Measurements from ENCODE around the gene SPATA20. TPM values are rescaled to one million over a fixed set of nuclear protein-coding genes. Genes with fewer than 3 reads are reported as not detected.
A peak's percentile ranks its signal among the peaks of the same experiment; 100 is the strongest.

SPATA20 gene
- polyA plus RNA-seq, 1 donor from 2014 or later, result 53.5 TPM

GRCh38 chr17:50559674-50560184, 12.8 kb downstream of the SPATA20 start:
- Histone ChIP-seq H3K36me3 (ENCODE audit: insufficient read depth, low read length) (no peaks in the 10 kb centered on the region), H3F3A (ENCODE audit: insufficient read depth, low read length, poor library complexity, severe bottlenecking) (no peaks in the 10 kb centered on the region), H3K9me3 (ENCODE audit: low read length) (no peaks in the 10 kb centered on the region), H4K20me1 (ENCODE audit: insufficient read depth) (no peaks in the 10 kb centered on the region), H2AFZ (ENCODE audit: low read depth, low read length) (no peak overlapping the region), H3K27me3 (ENCODE audit: insufficient read depth, low read depth, low read length) (peaks cover 50% of the 10 kb centered on the region), H3K9ac (ENCODE audit: low read length) (peak overlapping the region; percentile 38), H3K4me2 (ENCODE audit: low read length) (peak overlapping the region; percentile 54), H3K79me2 (replicated peaks; ENCODE audit: insufficient read depth, low read length) (no peaks in the 10 kb centered on the region), H3K9me2 (ENCODE audit: insufficient read depth, low read length) (no peaks in the 10 kb centered on the region), H3K27ac (ENCODE audit: low read length) (no peak overlapping the region), H3K4me3 (ENCODE audit: low read length) (peak overlapping the region; percentile 87)
- TF ChIP-seq RAD21 (conservative IDR thresholded peaks at IDR 0.05), result no peak
- TF ChIP-seq SMC3 (conservative IDR thresholded peaks at IDR 0.05; ENCODE audit: poor library complexity), result no peak
- no peak for TF ChIP-seq CTCF (IDR thresholded peaks at IDR 0.05; ENCODE audit: poor library complexity, severe bottlenecking)
- TF ChIP-seq EZH2 (IDR thresholded peaks at IDR 0.05; ENCODE audit: borderline replicate concordance, insufficient read depth, low read length, poor library complexity, severe bottlenecking), result no peak
- TF ChIP-seq REST (IDR thresholded peaks at IDR 0.05; ENCODE audit: borderline replicate concordance), result no peak
- no peak for TF ChIP-seq EP300 (conservative IDR thresholded peaks at IDR 0.05; ENCODE audit: poor library complexity, severe bottlenecking)
- TF ChIP-seq MXI1 (conservative IDR thresholded peaks at IDR 0.05; ENCODE audit: poor library complexity, severe bottlenecking), result no peak
- no peak for TF ChIP-seq POLR2AphosphoS5 (IDR thresholded peaks at IDR 0.05)
- no peak for TF ChIP-seq TAF1 (IDR thresholded peaks at IDR 0.05; ENCODE audit: low read depth)

- TF ChIP-seq CTCF (IDR thresholded peaks at IDR 0.05; ENCODE audit: poor library complexity, severe bottlenecking) (peak; percentile 51), POLR2AphosphoS5 (IDR thresholded peaks at IDR 0.05) (peak; percentile 89), EP300 (conservative IDR thresholded peaks at IDR 0.05; ENCODE audit: poor library complexity, severe bottlenecking) (no peak), TAF1 (IDR thresholded peaks at IDR 0.05; ENCODE audit: low read depth) (peak; percentile 71), REST (IDR thresholded peaks at IDR 0.05; ENCODE audit: borderline replicate concordance) (no peak), SMC3 (conservative IDR thresholded peaks at IDR 0.05; ENCODE audit: poor library complexity) (peak; percentile 64), RAD21 (conservative IDR thresholded peaks at IDR 0.05) (peak; percentile 66), MXI1 (conservative IDR thresholded peaks at IDR 0.05; ENCODE audit: poor library complexity, severe bottlenecking) (peak; percentile 60), EZH2 (IDR thresholded peaks at IDR 0.05; ENCODE audit: borderline replicate concordance, insufficient read depth, low read length, poor library complexity, severe bottlenecking) (no peak)
- Histone ChIP-seq H4K20me1 (ENCODE audit: insufficient read depth) (no peaks in the 10 kb centered on the region), H3K9me2 (ENCODE audit: insufficient read depth, low read length) (no peaks in the 10 kb centered on the region), H3K27me3 (ENCODE audit: insufficient read depth, low read depth, low read length) (peaks cover 50% of the 10 kb centered on the region), H3K36me3 (ENCODE audit: insufficient read depth, low read length) (no peaks in the 10 kb centered on the region), H3K4me3 (ENCODE audit: low read length) (peak within 1 kb of the TSS; percentile 87), H3K9me3 (ENCODE audit: low read length) (no peaks in the 10 kb centered on the region), H3K9ac (ENCODE audit: low read length) (peak within 1 kb of the TSS; percentile 75), H3K79me2 (replicated peaks; ENCODE audit: insufficient read depth, low read length) (no peaks in the 10 kb centered on the region), H3F3A (ENCODE audit: insufficient read depth, low read length, poor library complexity, severe bottlenecking) (no peaks in the 10 kb centered on the region), H2AFZ (ENCODE audit: low read depth, low read length) (no peak within 1 kb of the TSS), H3K27ac (ENCODE audit: low read length) (no peak within 1 kb of the TSS), H3K4me2 (ENCODE audit: low read length) (peak within 1 kb of the TSS; percentile 54)
These were observed 13.3 kb downstream of the SPATA20 start, which contains the start of gene CACNA1G for GRCh38 chr17:50560185-50560824. TSS of gene CACNA1G (plus strand) at chr17:50560715. CDS start at chr17:50561460, 745 bp downstream.

Data from neural cell (in vitro differentiated cells).